Natural killer cell (primary cell): Measurements from ENCODE around the gene CENPL. TPM values are rescaled to one million over a fixed set of nuclear protein-coding genes. Genes with fewer than 3 reads are reported as not detected.
A peak's percentile ranks its signal among the peaks of the same experiment; 100 is the strongest.

Source experiments
- ATAC-seq, 3 donors: fragments of 150-1000 bp in 2 of 3; fragments of 200-7000 bp in 1 of 3; cut with Tn5 transposase; 1 replicate in 1 of 3; 2 replicates in 2 of 3; pipeline ENCODE4 v1.10.0; 2021; ENCODE audit warnings: mild to moderate bottlenecking in 2 of 3, moderate library complexity in 2 of 3
- DNase-seq, 2 donors: peaks; one replicate each; pipeline versions ENCODE4 v3.0.0 to v3.0.0-alpha.2; 2013 to 2021; ENCODE audit warnings: mixed read lengths in 1 of 2
- H3K27ac ChIP-seq: one replicate; pipeline ENCODE4 v1.5.1; 2013; ENCODE audit warnings: mild to moderate bottlenecking, low read length
- H3K27me3 ChIP-seq: one replicate; pipeline ENCODE4 v1.6.1; 2013; ENCODE audit warnings: low read length; ENCODE audit not compliant: control insufficient read depth, insufficient read depth
- H3K36me3 ChIP-seq: one replicate; pipeline ENCODE4 v1.6.1; 2013; ENCODE audit warnings: low read length; ENCODE audit not compliant: control insufficient read depth, insufficient read depth
- H3K4me1 ChIP-seq: one replicate; pipeline ENCODE4 v1.6.1; 2013; ENCODE audit warnings: low read length; ENCODE audit not compliant: control insufficient read depth, insufficient read depth
- H3K4me3 ChIP-seq: one replicate; pipeline ENCODE4 v1.5.1; 2013; ENCODE audit warnings: low read length
- H3K9me3 ChIP-seq: one replicate; pipeline ENCODE4 v1.6.1; 2013; ENCODE audit warnings: low read length; ENCODE audit not compliant: control insufficient read depth, insufficient read depth
- H3K27ac Mint-ChIP-seq, 2 donors: one replicate each; pipeline ENCODE4 v1.8.0; 2022; ENCODE audit warnings: mild to moderate bottlenecking in 2 of 2, mixed read lengths in 2 of 2, moderate library complexity in 1 of 2
- H3K27me3 Mint-ChIP-seq, 2 donors: one replicate each; pipeline ENCODE4 v1.8.0; 2022; ENCODE audit warnings: low read depth in 2 of 2, mixed read lengths in 2 of 2
- H3K36me3 Mint-ChIP-seq: one replicate; pipeline ENCODE4 v1.8.0; 2022; ENCODE audit warnings: mixed read lengths
- H3K4me1 Mint-ChIP-seq, 2 donors: one replicate each; pipeline ENCODE4 v1.8.0; 2022; ENCODE audit warnings: mixed read lengths in 2 of 2
- H3K4me3 Mint-ChIP-seq: one replicate; pipeline ENCODE4 v1.8.0; 2022; ENCODE audit warnings: mild to moderate bottlenecking, moderate library complexity, mixed read lengths
- H3K9me3 Mint-ChIP-seq, 2 donors: one replicate each; pipeline ENCODE4 v1.8.0; 2022; ENCODE audit warnings: mixed read lengths in 2 of 2
- WGBS: methylation state at CpG from one replicate; pipeline ENCODE4 v1.1.7; 2013; ENCODE audit warnings: missing lambda C conversion rate; ENCODE audit not compliant: insufficient coverage; 5-methylcytosine and 5-hydroxymethylcytosine counted together
- intact Hi-C: fragments of 100-400 bp; cut with micrococcal nuclease; formaldehyde crosslinking; loops from one replicate; pipeline ENCODE4 v1.14.2; 2022
- total RNA-seq, 4 donors: library from RNA; stranded (reverse); fragments of 120-200 nt in 1 of 4; gene quantifications; one replicate each; pipeline versions ENCODE4 v1.2.3 to v1.2.4, GENCODE V29; 2013 to 2022
- TF ChIP-seq, protein P1 (sequence below): fragments of 200-600 bp; IDR thresholded peaks from one replicate; pipeline ENCODE4 v1.8.0; 2022; ENCODE audit warnings: antibody characterized with exemption

The CENPL gene
- total RNA-seq, 3 donors from 2014 or later (not counting 1 experiment from before 2014, with no cell fraction given), result 8.8 to 16.4 (median 10.0) TPM

DNA sequence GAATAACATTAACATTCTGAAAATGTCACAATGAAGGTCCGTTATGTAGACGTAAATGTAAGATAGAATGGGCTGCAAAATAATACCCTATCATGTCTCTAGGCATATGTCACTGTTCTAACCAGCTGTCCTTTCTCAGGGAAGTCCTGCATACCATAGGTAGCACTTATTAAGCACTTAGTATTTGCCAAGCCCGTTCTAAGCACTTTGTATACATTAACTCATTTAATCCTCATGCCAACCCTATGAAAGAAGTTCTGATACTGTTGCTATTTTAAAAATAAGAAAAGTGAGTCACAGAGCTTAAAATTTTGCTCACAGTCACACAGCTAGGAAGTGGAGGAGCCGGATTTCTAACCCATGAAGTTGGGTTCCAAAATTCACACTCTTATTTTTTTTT is 27.4 kb upstream of the CENPL start:
- no peak overlapping the region for H3K27ac Mint-ChIP-seq
- TF ChIP-seq, protein P1, sequence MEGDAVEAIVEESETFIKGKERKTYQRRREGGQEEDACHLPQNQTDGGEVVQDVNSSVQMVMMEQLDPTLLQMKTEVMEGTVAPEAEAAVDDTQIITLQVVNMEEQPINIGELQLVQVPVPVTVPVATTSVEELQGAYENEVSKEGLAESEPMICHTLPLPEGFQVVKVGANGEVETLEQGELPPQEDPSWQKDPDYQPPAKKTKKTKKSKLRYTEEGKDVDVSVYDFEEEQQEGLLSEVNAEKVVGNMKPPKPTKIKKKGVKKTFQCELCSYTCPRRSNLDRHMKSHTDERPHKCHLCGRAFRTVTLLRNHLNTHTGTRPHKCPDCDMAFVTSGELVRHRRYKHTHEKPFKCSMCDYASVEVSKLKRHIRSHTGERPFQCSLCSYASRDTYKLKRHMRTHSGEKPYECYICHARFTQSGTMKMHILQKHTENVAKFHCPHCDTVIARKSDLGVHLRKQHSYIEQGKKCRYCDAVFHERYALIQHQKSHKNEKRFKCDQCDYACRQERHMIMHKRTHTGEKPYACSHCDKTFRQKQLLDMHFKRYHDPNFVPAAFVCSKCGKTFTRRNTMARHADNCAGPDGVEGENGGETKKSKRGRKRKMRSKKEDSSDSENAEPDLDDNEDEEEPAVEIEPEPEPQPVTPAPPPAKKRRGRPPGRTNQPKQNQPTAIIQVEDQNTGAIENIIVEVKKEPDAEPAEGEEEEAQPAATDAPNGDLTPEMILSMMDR, result no peak
- WGBS, result 100% methylated on average over 2 of the region's 4 CpGs
- no peaks in the 10 kb centered on the region for H3K9me3 Mint-ChIP-seq
- no peaks in the 10 kb centered on the region for H3K27me3 Mint-ChIP-seq
- H3K4me3 ChIP-seq, result no peak overlapping the region
- H3K36me3 Mint-ChIP-seq, result peaks cover 9% of the 10 kb centered on the region
- peaks cover 39% of the 10 kb centered on the region for H3K36me3 ChIP-seq
- DNase-seq (no peak), ATAC-seq (no peak)
- H3K4me3 Mint-ChIP-seq, result no peak overlapping the region
- no peaks in the 10 kb centered on the region for H3K27me3 ChIP-seq
- H3K27ac ChIP-seq, result no peak overlapping the region
- no peaks in the 10 kb centered on the region for H3K9me3 ChIP-seq
- intact Hi-C loops, result no loop called here
- H3K4me1 Mint-ChIP-seq, result peaks cover 0 to 6% of the 10 kb centered on the region in 2 donors
- no peaks in the 10 kb centered on the region for H3K4me1 ChIP-seq

DNA sequence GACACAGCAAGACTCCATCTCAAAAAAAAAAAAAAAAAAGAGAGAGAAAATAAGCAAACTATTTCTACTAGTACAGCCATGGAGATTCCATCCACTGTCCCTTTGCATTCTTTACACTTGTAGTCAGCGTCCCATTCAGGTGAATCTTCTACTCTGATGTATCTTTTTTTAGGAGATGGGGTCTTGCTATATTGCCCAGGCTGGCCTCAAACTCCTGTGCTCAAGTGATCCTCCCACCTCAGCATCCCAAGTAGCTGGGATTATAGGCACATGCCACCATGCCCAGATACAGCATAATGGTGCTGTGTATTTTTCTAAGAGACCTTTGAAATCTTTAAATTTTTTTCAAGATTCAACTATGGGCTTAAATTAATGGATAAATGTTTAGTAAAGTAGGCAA is 8.1 kb upstream of the CENPL start:
- no peak overlapping the region for H3K4me3 ChIP-seq
- intact Hi-C loops, result no loop called here

DNA sequence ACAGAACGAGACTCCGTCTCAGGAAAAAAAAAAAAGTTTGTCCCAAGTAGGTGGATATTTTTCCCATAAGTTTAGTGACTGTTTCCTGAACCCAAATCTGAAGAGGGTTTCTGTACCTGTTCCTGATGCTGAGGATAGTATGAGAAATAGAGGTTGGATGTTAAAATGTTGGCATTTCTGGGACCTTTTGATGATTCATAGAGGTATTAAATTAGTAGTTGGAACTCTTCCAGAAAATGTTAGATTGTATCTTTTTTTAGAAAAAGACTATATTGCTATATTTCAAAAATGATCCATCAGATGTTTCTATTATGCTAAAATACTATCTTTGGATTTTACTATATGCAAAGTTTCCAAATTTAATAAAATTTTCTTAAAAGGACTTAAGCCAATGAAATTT is 2.9 kb upstream of the CENPL start:
- Mint-ChIP-seq H3K4me3 (no peak overlapping the region), H3K36me3 (no peaks in the 10 kb centered on the region), H3K27me3 (no peaks in the 10 kb centered on the region), H3K27ac (no peak overlapping the region), H3K9me3 (no peaks in the 10 kb centered on the region), H3K4me1 (peaks cover 27 to 29% of the 10 kb centered on the region in 2 donors)
- Histone ChIP-seq H3K9me3 (no peaks in the 10 kb centered on the region), H3K4me3 (no peak overlapping the region), H3K27me3 (no peaks in the 10 kb centered on the region), H3K4me1 (peaks cover 17% of the 10 kb centered on the region), H3K27ac (no peak overlapping the region), H3K36me3 (peaks cover 17% of the 10 kb centered on the region)
- intact Hi-C loops, result loop anchor here (10.0 kb wide), 1 partner anchor 113 kb away; the partner anchor contains the start of gene KLHL20
- TF ChIP-seq, protein P1, result no peak
- WGBS, result 89% methylated on average over 2 of the region's 2 CpGs
- no peak for DNase-seq
- ATAC-seq, result no peak

More for the DNA sequence above, 8.1 kb upstream of the CENPL start:
- H3K9me3 Mint-ChIP-seq, result no peaks in the 10 kb centered on the region
- no peaks in the 10 kb centered on the region for H3K4me1 Mint-ChIP-seq
- Histone ChIP-seq H3K27ac (no peak overlapping the region), H3K36me3 (peaks cover 44% of the 10 kb centered on the region), H3K9me3 (no peaks in the 10 kb centered on the region), H3K27me3 (no peaks in the 10 kb centered on the region), H3K4me1 (no peaks in the 10 kb centered on the region)
- 83% methylated on average over 1 of the region's 1 CpG for WGBS
- ATAC-seq, result no peak
- no peaks in the 10 kb centered on the region for H3K27me3 Mint-ChIP-seq
- TF ChIP-seq, protein P1, result no peak
- no peak for DNase-seq
- no peak overlapping the region for H3K4me3 Mint-ChIP-seq
- peaks cover 8% of the 10 kb centered on the region for H3K36me3 Mint-ChIP-seq
- H3K27ac Mint-ChIP-seq, result no peak overlapping the region

DNA sequence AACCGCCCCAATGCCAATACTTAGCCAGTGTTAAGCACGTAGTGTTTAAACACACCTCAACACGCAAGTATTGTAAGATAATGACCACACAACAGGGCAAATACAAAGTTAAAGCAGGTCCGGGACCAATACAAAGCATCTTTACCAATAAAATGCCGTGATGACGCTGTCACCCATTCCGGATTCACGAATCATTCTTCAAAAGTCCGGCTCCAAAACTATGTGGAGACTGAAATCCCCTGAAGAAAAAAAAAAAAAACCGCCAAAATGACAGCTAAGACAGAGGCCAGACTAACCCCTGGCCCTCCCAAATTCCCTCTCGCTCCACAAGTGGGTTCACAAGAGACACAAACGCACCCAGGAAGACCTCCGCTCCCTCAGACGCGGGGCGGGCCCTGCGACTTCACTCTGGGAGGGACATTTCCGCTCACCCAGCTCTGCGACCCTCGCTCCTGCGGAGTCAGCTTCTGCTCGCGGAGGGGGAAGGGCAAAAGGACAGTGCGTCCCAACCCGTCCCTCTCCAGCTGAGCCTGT is 835 bp downstream of the CENPL start:
- Histone ChIP-seq H3K9me3 (no peaks in the 10 kb centered on the region), H3K27ac (peak overlapping the region; percentile 85), H3K4me1 (peaks cover 17% of the 10 kb centered on the region), H3K36me3 (peaks cover 3% of the 10 kb centered on the region), H3K27me3 (no peaks in the 10 kb centered on the region), H3K4me3 (peak overlapping the region; percentile 94)
- DNase-seq (no peak), ATAC-seq (peak; percentile 26 to 42 (median 30))
- WGBS, result under 1% methylated on average over 24 of the region's 25 CpGs
- Mint-ChIP-seq H3K4me3 (peak overlapping the region; percentile 99), H3K27ac (peak overlapping the region; percentile 95 to 98), H3K4me1 (peaks cover 27 to 38% of the 10 kb centered on the region in 2 donors), H3K36me3 (no peaks in the 10 kb centered on the region), H3K27me3 (no peaks in the 10 kb centered on the region), H3K9me3 (no peaks in the 10 kb centered on the region)
- TF ChIP-seq, protein P1, result no peak
- intact Hi-C loops, result loop anchor here (1.0 to 10.0 kb wide), 6 partner anchors 43 to 1291 kb away; partner anchors contain the start of genes GAS5, KLHL20 and SUCO
